GM10266 (cell line): Measurements from ENCODE around the gene FADD.

ENCODE experiments used
- DNase-seq: peaks from one replicate; pipeline ENCODE4 v3.0.0; 2012; ENCODE audit errors: extremely low spot score
- CTCF ChIP-seq: IDR thresholded peaks from 2 replicates; pipeline ENCODE4 v1.5.1; 2012; ENCODE audit warnings: mild to moderate bottlenecking, low read depth; ENCODE audit not compliant: control insufficient read depth, insufficient read depth; ENCODE audit errors: missing control alignments

Gene FADD

DNA sequence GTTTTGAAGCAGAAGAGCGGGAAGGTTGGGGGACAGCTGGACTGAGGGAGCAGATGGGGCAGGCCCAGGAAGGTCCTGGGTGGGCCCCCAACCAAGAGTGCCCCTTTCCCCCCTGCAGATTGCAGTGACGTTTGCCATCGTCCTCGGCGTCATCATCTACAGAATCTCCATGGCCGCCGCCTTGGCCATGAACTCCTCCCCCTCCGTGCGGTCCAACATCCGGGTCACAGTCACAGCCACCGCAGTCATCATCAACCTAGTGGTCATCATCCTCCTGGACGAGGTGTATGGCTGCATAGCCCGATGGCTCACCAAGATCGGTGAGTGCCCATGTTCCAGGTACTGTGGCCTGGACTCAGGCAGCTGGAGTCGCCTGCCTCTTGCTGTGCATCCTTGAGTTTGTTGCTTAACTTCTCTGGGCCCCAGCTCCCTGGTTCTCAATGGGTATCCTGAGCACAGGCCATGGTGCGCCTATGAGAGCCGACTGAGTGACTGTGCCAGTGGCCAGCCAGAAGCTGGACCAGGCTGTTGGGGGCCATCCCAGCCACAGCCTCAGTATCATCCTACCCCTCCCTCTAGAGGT, 42.0 kb upstream of the FADD start:
- TF ChIP-seq CTCF: no peak
- no peak for DNase-seq

DNA sequence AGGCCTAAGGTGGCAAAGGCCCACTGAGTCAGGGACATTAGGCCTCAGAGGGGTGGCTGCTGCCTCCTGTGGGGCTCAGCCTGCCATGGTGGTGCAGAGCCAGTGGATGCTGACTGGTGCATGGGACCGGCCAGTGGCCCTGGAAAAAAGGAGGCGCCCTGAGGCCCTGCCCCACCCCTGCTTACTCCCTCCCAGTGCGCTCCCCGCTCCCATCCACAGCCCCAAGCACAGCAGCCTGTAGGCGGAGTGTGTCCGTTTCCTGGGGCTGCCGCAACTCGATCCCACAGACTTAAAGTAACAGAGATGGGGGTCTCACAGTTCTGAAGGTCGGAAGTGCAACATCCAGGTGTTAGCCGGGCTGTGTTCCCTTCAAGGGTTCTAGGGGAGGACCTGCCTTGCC, 38.4 kb upstream of the FADD start:
- TF ChIP-seq CTCF: no peak
- DNase-seq: no peak

DNA sequence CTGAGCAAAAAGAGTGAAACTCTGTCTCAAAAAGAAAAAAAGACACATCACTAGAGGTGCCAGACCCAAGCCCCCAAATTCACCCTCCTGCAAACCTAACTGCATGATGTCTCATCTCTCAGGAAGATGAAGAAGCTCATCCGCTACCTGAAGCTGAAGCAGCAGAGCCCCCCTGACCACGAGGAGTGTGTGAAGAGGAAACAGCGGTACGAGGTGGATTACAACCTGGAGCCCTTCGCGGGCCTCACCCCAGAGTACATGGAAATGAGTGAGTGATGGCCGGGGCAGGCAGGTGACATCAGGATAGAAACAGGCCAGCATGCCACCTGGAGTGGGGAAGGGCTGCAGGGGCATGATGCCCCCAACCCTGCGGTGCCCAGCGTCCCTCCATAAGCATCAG, 36.0 kb upstream of the FADD start:
- DNase-seq: no peak
- no peak for TF ChIP-seq CTCF

GRCh38 chr11:70167723-70168404, 35.2 kb upstream of the FADD start:
- DNase-seq: no peak
- no peak for TF ChIP-seq CTCF

- no peak for TF ChIP-seq CTCF
Observed at GRCh38 chr11:70168405-70168754, 34.7 kb upstream of the FADD start.

DNA sequence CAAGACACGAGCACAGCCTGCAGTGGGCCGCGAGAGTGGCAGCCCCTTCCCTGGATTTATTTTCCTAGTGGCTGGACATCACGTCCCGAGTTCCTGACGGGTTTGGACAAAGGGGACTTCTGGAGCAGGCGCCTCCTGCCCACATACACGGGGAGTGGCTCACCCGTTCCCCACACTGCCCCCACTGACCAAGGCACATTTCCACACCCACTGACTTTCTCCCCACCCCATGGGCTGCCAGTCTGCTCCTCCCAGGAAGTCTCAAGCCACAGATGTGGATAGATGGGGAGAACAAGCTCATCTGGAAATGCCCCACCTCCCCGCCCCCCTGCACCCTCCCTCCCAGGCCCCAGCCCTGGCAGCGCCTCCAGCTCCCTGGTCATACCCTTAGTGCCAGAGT, 34.0 kb upstream of the FADD start:
- no peak for TF ChIP-seq CTCF
- no peak for DNase-seq

More at GRCh38 chr11:70168405-70168754, 34.7 kb upstream of the FADD start:
- DNase-seq: no peak

DNA sequence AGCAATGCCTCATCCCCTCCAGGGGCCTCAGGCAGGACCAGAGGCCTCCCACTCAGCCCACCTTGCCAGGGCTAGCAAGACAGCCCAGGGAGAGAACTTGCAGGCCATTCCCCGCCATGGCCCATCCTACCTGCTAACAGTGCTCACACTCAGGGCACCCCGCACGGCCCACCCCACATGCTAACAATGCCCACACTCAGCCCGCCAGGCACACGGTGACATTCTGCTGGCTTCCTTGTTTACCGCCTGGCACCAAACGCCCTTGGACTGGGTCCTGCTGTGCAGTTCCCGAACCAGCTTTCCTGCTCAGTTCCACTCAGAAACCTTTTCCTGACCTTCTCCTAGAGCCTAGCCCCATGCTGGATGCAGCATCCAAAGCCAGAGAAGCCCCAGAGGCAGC, 33.5 kb upstream of the FADD start:
- no peak for DNase-seq
- no peak for TF ChIP-seq CTCF
